Measurements from ENCODE around the gene DNAJB6.

The DNAJB6 gene

DNA sequence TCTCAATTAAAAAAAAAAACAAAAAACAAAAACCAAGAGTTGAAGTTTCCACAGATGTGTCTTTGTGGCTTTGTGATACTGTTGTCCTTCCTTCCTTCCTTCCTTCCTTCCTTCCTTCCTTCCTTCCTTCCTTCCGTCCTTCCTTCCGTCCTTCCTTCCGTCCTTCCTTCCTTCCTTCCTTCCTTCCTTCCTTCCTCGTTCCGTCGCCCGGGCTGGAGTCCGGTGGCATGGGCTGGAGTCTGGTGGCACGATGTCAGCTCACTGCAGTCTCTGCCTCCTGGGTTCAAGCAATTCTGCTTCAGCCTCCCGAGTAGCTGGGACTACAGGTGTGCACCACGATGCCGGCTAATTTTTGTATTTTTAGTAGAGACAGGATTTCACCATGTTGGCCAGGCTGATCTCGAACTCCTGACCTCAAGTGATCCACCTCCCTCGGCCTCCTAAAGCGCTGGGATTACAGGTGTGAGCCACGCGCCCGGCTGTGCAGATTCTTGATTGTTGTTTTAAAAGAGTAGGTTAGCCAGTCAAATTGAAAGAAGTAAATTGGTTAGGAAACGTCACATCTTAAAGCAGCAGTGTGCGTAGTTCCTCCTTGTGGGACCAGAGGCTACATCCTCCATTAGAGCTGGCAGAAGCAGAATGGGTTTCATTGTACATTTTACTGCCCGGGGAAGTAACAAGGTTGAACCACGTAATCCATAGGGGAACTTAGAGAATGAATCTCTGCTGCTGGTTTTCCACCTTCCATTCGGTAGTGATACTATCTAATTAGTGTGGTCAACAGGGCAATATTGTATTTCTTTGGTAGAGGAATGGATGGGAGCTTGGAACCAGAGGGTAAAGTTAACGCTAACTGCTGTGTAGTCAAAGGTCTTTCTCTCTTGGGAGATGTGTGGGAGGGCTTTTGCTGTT is 20.6 kb downstream of the DNAJB6 start:
- TF ChIP-seq, protein P1, sequence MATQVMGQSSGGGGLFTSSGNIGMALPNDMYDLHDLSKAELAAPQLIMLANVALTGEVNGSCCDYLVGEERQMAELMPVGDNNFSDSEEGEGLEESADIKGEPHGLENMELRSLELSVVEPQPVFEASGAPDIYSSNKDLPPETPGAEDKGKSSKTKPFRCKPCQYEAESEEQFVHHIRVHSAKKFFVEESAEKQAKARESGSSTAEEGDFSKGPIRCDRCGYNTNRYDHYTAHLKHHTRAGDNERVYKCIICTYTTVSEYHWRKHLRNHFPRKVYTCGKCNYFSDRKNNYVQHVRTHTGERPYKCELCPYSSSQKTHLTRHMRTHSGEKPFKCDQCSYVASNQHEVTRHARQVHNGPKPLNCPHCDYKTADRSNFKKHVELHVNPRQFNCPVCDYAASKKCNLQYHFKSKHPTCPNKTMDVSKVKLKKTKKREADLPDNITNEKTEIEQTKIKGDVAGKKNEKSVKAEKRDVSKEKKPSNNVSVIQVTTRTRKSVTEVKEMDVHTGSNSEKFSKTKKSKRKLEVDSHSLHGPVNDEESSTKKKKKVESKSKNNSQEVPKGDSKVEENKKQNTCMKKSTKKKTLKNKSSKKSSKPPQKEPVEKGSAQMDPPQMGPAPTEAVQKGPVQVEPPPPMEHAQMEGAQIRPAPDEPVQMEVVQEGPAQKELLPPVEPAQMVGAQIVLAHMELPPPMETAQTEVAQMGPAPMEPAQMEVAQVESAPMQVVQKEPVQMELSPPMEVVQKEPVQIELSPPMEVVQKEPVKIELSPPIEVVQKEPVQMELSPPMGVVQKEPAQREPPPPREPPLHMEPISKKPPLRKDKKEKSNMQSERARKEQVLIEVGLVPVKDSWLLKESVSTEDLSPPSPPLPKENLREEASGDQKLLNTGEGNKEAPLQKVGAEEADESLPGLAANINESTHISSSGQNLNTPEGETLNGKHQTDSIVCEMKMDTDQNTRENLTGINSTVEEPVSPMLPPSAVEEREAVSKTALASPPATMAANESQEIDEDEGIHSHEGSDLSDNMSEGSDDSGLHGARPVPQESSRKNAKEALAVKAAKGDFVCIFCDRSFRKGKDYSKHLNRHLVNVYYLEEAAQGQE (IDR thresholded peaks at IDR 0.05; ENCODE audit: insufficient read depth in 1 of 2, low read depth in 2 of 2, low read length in 2 of 2): no peak
- TF ChIP-seq TAF1 (IDR thresholded peaks at IDR 0.05; ENCODE audit: borderline replicate concordance, insufficient read depth, low read length) (no peak), FOXP2 (optimal IDR thresholded peaks at IDR 0.05; ENCODE audit: borderline replicate concordance, extremely low read depth, extremely low read length, insufficient read depth) (no peak), POLR2AphosphoS5 (IDR thresholded peaks at IDR 0.05; ENCODE audit: low read depth, low read length) (no peak), SIN3A (IDR thresholded peaks at IDR 0.05; ENCODE audit: borderline replicate concordance, insufficient read depth, low read length) (no peak)

DNA sequence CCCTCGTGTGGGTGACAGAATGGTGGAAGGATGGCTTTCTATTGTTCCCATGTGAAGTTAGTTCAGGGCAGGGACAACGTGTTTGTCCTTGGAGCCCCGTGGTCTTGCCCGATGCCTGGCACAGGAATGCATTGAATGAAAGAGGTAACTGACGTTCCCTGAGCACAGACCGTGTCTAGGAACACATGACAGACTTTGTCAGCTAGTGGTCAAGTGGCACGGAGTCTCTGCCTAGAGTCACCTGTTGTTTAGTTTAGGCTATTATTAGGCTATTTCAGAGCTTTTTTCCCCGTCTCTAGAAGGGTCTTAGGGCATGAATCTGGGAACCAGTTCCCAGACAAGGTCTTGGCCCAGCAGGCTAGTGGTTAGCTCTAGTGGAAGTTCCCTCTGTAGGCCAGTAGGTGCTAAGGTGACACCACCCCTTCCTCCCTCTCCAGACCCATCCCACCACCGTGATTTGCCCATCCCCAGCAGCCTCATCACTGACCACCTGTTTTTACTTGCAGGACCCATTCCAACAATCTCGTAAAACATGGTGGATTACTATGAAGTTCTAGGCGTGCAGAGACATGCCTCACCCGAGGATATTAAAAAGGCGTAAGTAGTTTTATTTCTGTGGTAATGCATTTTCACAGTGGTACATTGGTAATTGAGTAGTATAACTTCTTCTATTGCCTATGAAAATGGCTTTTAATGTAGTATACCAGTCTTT is 21.4 kb downstream of the DNAJB6 start:
- TF ChIP-seq TAF1 (IDR thresholded peaks at IDR 0.05; ENCODE audit: borderline replicate concordance, insufficient read depth, low read length) (no peak), FOXP2 (optimal IDR thresholded peaks at IDR 0.05; ENCODE audit: borderline replicate concordance, extremely low read depth, extremely low read length, insufficient read depth) (no peak), SIN3A (IDR thresholded peaks at IDR 0.05; ENCODE audit: borderline replicate concordance, insufficient read depth, low read length) (no peak), POLR2AphosphoS5 (IDR thresholded peaks at IDR 0.05; ENCODE audit: low read depth, low read length) (no peak)
- TF ChIP-seq, protein P1 (IDR thresholded peaks at IDR 0.05; ENCODE audit: insufficient read depth in 1 of 2, low read depth in 2 of 2, low read length in 2 of 2): no peak

DNA sequence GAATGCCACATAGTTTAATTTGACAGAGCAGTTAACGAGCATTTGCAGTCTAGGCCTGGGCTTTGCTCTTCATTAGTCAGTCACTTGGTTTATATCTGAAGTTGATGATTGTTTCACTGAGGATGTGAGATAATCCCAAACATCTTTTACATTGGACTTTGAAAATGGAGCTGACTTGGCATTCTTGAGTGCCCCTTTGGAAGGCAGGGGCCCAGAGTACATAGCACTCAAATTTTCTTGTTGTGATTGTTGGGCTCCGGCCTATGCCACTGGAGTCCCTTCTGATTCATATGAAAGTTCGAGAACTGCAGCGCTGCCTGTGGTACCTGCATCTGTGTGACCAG is 21.9 kb downstream of the DNAJB6 start:
- no peak for TF ChIP-seq POLR2AphosphoS5 (IDR thresholded peaks at IDR 0.05; ENCODE audit: low read depth, low read length)
- no peak for TF ChIP-seq FOXP2 (optimal IDR thresholded peaks at IDR 0.05; ENCODE audit: borderline replicate concordance, extremely low read depth, extremely low read length, insufficient read depth)
- TF ChIP-seq, protein P1 (IDR thresholded peaks at IDR 0.05; ENCODE audit: insufficient read depth in 1 of 2, low read depth in 2 of 2, low read length in 2 of 2): no peak
- TF ChIP-seq TAF1 (IDR thresholded peaks at IDR 0.05; ENCODE audit: borderline replicate concordance, insufficient read depth, low read length): no peak
- TF ChIP-seq SIN3A (IDR thresholded peaks at IDR 0.05; ENCODE audit: borderline replicate concordance, insufficient read depth, low read length): no peak

DNA sequence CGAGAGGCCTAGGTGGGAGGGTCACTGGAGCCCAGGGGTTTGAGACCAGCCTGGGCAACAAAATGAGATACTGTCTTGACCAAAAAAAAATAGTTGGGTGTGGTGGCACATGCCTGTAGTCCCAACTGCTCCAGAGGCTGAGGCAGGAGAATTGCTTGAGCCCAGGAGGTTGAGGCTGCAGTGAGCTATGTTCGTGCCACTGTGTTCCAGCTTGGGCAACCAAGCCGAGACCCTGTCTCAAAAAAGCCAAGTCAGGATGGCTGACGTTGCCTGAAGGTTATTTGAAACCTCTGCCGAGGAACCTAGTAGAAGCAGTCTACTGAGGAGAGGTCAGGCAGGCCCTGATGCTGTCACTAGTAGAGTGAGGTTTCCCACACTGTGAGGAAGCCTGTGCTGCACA is 22.8 kb downstream of the DNAJB6 start:
- TF ChIP-seq SIN3A (IDR thresholded peaks at IDR 0.05; ENCODE audit: borderline replicate concordance, insufficient read depth, low read length) (no peak), TAF1 (IDR thresholded peaks at IDR 0.05; ENCODE audit: borderline replicate concordance, insufficient read depth, low read length) (no peak), FOXP2 (optimal IDR thresholded peaks at IDR 0.05; ENCODE audit: borderline replicate concordance, extremely low read depth, extremely low read length, insufficient read depth) (no peak), POLR2AphosphoS5 (IDR thresholded peaks at IDR 0.05; ENCODE audit: low read depth, low read length) (no peak)
- TF ChIP-seq, protein P1 (IDR thresholded peaks at IDR 0.05; ENCODE audit: insufficient read depth in 1 of 2, low read depth in 2 of 2, low read length in 2 of 2): no peak
